ENCODE measurements around the gene CCIN. TPM values are rescaled to one million over a fixed set of nuclear protein-coding genes. Genes with fewer than 3 reads are reported as not detected.

Gene CCIN
- total RNA-seq, 1 donor from 2014 or later: not detected

DNA sequence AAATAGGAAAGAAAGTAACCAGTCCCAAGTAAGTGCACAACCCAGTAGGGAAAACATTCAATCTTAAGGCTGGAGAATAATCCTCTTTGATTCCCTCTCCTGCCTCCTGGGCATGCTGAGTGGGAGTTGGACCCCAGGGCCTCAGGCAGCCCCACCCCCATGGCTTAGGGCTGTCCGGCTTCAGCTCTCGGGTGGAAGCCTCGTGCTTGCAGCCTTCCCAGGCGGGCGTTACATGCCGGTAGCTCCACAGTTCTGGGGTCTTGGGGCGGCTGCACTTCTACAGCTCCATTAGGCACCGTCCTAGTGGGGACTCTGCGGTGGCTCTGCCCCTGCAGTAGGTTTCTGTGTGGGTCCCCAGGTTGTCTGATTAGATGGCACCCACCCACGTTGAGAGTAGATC, 22.5 kb upstream of the CCIN start:
- H3K9me3 Mint-ChIP-seq: peaks cover 6% of the 10 kb centered on the region
- no peaks in the 10 kb centered on the region for H3K27me3 Mint-ChIP-seq
- DNase-seq (ENCODE audit: extremely low spot score, unreplicated experiment): no peak
- H3K27ac Mint-ChIP-seq: no peak overlapping the region
- no peak overlapping the region for H3K4me3 Mint-ChIP-seq
- H3K4me1 Mint-ChIP-seq (ENCODE audit: unreplicated experiment): peaks cover 10% of the 10 kb centered on the region
- H3K36me3 Mint-ChIP-seq: peaks cover 16% of the 10 kb centered on the region
- TF ChIP-seq, protein P1, sequence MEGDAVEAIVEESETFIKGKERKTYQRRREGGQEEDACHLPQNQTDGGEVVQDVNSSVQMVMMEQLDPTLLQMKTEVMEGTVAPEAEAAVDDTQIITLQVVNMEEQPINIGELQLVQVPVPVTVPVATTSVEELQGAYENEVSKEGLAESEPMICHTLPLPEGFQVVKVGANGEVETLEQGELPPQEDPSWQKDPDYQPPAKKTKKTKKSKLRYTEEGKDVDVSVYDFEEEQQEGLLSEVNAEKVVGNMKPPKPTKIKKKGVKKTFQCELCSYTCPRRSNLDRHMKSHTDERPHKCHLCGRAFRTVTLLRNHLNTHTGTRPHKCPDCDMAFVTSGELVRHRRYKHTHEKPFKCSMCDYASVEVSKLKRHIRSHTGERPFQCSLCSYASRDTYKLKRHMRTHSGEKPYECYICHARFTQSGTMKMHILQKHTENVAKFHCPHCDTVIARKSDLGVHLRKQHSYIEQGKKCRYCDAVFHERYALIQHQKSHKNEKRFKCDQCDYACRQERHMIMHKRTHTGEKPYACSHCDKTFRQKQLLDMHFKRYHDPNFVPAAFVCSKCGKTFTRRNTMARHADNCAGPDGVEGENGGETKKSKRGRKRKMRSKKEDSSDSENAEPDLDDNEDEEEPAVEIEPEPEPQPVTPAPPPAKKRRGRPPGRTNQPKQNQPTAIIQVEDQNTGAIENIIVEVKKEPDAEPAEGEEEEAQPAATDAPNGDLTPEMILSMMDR (conservative IDR thresholded peaks at IDR 0.05): no peak

DNA sequence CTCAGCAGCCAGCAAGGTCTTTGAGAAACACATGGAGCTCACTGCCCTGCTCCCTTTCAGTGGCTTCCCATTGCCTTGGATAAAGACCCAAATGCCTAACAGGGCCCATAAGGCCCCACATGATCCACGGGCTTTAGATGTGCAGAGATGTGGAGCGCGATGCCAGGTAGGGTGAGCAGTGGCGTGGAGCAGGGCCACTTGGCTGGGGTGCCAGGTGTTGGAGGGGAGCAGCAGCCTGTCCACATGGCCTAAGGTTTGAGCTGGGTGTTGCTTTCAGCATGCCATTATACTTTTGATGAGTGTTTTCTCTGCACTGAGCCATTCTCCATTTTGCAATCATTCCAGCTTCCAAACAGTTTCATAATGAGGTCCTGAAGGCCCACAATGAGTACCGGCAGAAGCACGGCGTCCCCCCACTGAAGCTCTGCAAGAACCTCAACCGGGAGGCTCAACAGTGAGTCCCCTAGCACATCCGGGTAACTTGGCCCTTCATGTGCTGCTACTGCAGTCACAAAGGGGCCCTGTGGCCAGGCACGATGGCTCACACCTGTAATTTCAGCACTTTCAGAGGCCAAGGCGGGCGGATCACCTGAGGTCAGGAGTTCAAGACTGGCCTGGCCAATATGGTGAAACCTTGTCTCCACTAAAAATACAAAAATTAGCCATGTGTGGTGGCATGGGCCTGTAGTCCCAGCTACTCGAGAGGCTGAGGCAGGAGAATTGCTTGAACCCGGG, 21.6 kb upstream of the CCIN start:
- H3K27me3 Mint-ChIP-seq: no peaks in the 10 kb centered on the region
- H3K4me3 Mint-ChIP-seq: no peak overlapping the region
- peaks cover 6% of the 10 kb centered on the region for H3K4me1 Mint-ChIP-seq (ENCODE audit: unreplicated experiment)
- H3K27ac Mint-ChIP-seq: no peak overlapping the region
- peaks cover 16% of the 10 kb centered on the region for H3K36me3 Mint-ChIP-seq
- peaks cover 6% of the 10 kb centered on the region for H3K9me3 Mint-ChIP-seq
- TF ChIP-seq, protein P1 (conservative IDR thresholded peaks at IDR 0.05): no peak
- no peak for DNase-seq (ENCODE audit: extremely low spot score, unreplicated experiment)

DNA sequence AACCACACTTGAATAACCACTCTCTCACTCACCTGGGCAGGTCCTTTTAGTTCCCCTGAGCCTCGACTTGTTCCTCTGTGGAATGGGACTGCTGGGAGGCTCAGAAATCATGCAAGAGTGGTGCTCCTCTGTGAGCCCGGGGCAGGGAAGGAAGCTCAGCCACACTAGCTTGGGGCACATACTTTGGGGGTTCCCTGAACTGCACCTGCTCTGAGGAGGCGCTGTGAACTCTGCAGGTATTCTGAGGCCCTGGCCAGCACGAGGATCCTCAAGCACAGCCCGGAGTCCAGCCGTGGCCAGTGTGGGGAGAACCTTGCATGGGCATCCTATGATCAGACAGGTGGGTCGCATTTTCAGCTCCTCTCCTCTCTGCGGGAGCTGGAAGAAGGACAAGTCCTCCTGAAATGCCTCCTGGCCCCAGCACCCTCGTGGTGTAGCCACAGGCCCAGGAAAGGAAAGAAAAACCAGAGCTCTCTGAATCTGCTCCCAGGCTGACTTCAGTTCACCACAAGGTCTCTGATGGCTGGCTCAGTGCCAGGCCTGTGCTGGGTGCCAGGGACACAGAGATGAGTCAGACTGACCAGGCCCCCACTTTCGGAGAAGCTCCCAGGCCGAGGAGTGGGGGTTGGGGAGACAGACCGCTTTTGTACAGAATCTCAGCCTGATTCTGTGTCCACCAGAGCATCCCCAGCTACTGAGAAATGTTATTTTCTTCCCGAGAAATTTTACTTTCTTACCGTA, 20.7 kb upstream of the CCIN start:
- TF ChIP-seq, protein P1 (conservative IDR thresholded peaks at IDR 0.05): no peak
- H3K4me1 Mint-ChIP-seq (ENCODE audit: unreplicated experiment): peaks cover 6% of the 10 kb centered on the region
- no peak overlapping the region for H3K27ac Mint-ChIP-seq
- no peak overlapping the region for H3K4me3 Mint-ChIP-seq
- H3K9me3 Mint-ChIP-seq: peaks cover 6% of the 10 kb centered on the region
- H3K36me3 Mint-ChIP-seq: peaks cover 16% of the 10 kb centered on the region
- no peak for DNase-seq (ENCODE audit: extremely low spot score, unreplicated experiment)
- no peaks in the 10 kb centered on the region for H3K27me3 Mint-ChIP-seq

DNA sequence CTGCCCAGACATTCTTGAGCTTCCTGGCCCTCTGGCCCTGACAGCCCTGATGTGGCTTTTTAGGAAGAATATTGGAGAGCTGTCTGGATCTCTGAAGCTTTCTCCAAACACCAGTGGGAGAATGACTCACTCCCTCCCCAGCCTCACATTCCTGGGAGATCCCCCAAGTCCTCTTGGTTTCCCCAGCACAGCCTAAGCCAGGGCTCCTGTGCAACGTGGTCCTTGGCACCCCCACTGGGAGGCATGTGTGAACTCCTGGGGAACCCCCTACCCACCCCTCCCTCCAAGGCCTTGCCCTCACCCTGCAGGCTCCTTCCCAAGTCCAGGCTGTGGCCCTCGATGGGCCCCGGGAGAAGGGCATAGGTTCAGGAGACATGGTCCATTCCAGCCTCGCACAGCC, 20.0 kb upstream of the CCIN start:
- peaks cover 16% of the 10 kb centered on the region for H3K36me3 Mint-ChIP-seq
- H3K27ac Mint-ChIP-seq: no peak overlapping the region
- H3K4me1 Mint-ChIP-seq (ENCODE audit: unreplicated experiment): peaks cover 9% of the 10 kb centered on the region
- H3K4me3 Mint-ChIP-seq: no peak overlapping the region
- H3K27me3 Mint-ChIP-seq: no peaks in the 10 kb centered on the region
- DNase-seq (ENCODE audit: extremely low spot score, unreplicated experiment): no peak
- TF ChIP-seq, protein P1 (conservative IDR thresholded peaks at IDR 0.05): no peak
- peaks cover 6% of the 10 kb centered on the region for H3K9me3 Mint-ChIP-seq

DNA sequence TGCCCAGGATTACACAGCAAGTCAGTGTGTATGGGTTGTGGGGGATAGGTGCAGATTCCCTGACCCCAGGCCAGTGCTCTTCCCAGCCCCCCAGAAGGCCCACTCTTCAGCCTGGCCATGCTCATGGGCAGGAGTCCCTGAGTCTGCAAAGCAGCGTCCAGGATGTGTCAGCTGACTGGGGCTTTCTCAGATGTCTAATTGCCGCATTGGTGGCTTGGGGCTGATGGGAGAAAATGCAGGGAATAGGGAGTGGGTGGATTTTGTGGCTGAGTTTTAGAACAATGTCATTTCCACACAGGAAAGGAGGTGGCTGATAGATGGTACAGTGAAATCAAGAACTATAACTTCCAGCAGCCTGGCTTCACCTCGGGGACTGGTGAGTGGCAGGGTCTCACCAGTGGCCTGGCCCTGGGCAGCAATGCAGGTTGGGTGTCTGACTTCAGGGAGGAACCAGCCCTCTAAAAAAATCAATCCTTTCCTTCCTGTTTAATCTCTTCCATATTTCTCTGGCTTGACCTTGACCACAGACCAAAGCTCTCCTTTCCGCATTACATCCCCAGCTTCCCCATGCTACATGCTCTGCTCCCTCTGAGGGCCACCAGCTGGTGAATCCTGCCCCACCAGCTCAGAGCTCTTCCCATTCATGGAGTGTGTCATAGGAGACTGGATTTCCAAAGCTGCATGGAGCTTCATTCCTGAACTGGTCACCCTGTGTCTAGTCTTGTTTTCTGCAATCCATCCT, 18.4 kb upstream of the CCIN start:
- no peak overlapping the region for H3K4me3 Mint-ChIP-seq
- H3K36me3 Mint-ChIP-seq: peaks cover 11% of the 10 kb centered on the region
- no peak for DNase-seq (ENCODE audit: extremely low spot score, unreplicated experiment)
- H3K9me3 Mint-ChIP-seq: no peaks in the 10 kb centered on the region
- H3K27me3 Mint-ChIP-seq: no peaks in the 10 kb centered on the region
- H3K4me1 Mint-ChIP-seq (ENCODE audit: unreplicated experiment): peaks cover 16% of the 10 kb centered on the region
- H3K27ac Mint-ChIP-seq: no peak overlapping the region
- TF ChIP-seq, protein P1 (conservative IDR thresholded peaks at IDR 0.05): no peak

All from type B pancreatic cell (in vitro differentiated cells).